Measurements from ENCODE around the gene PTPRS. TPM values are rescaled to one million over a fixed set of nuclear protein-coding genes. Genes with fewer than 3 reads are reported as not detected.

Gene PTPRS
- total RNA-seq, 1 donor from 2014 or later = 28.0 TPM

- DNase-seq (ENCODE audit: low read depth, low spot score) = no peak
These were observed 14.5 kb upstream of the PTPRS start for GRCh38 chr19:5355076-5355475.

- DNase-seq (ENCODE audit: low read depth, low spot score) = no peak
These were observed 13.8 kb upstream of the PTPRS start for GRCh38 chr19:5354403-5354802.

GRCh38 chr19:5352229-5352763 is 11.7 kb upstream of the PTPRS start:
- no peak for DNase-seq (ENCODE audit: low read depth, low spot score)

GRCh38 chr19:5351731-5352228 is 11.2 kb upstream of the PTPRS start:
- no peak for DNase-seq (ENCODE audit: low read depth, low spot score)

GRCh38 chr19:5349041-5349440 is 8.4 kb upstream of the PTPRS start:
- no peak for DNase-seq (ENCODE audit: low read depth, low spot score)

GRCh38 chr19:5345895-5346386 is 5.3 kb upstream of the PTPRS start:
- no peak for DNase-seq (ENCODE audit: low read depth, low spot score)

- DNase-seq (ENCODE audit: low read depth, low spot score) = no peak
These were observed 3.2 kb upstream of the PTPRS start for GRCh38 chr19:5343848-5344247.

- DNase-seq (ENCODE audit: low read depth, low spot score) = no peak
These were observed 2.1 kb upstream of the PTPRS start for GRCh38 chr19:5342573-5343201.

- DNase-seq (ENCODE audit: low read depth, low spot score) = no peak
These were observed 1.4 kb upstream of the PTPRS start for GRCh38 chr19:5341981-5342380.

- DNase-seq (ENCODE audit: low read depth, low spot score) = no peak
These were observed 822 bp upstream of the PTPRS start for GRCh38 chr19:5341448-5341820.

GRCh38 chr19:5339950-5340636 is 519 bp downstream of the PTPRS start:
- DNase-seq (ENCODE audit: low read depth, low spot score) = no peak

GRCh38 chr19:5339198-5339949 is 1.2 kb downstream of the PTPRS start:
- no peak for DNase-seq (ENCODE audit: low read depth, low spot score)

GRCh38 chr19:5338656-5339197 is 1.9 kb downstream of the PTPRS start:
- DNase-seq (ENCODE audit: low read depth, low spot score) = no peak

- DNase-seq (ENCODE audit: low read depth, low spot score) = no peak
These were observed 2.6 kb downstream of the PTPRS start for GRCh38 chr19:5337708-5338655.

- no peak for DNase-seq (ENCODE audit: low read depth, low spot score)
These were observed 3.5 kb downstream of the PTPRS start for GRCh38 chr19:5337126-5337525.

- DNase-seq (ENCODE audit: low read depth, low spot score) = no peak
These were observed 4.2 kb downstream of the PTPRS start for GRCh38 chr19:5336195-5336965.

- DNase-seq (ENCODE audit: low read depth, low spot score) = no peak
These were observed 5.0 kb downstream of the PTPRS start for GRCh38 chr19:5335593-5335992.

- DNase-seq (ENCODE audit: low read depth, low spot score) = no peak
These were observed 5.7 kb downstream of the PTPRS start for GRCh38 chr19:5334824-5335500.

GRCh38 chr19:5334366-5334739 is 6.3 kb downstream of the PTPRS start:
- DNase-seq (ENCODE audit: low read depth, low spot score) = no peak
